ENCODE results near the gene FOXD1. TPM values are rescaled to one million over a fixed set of nuclear protein-coding genes. Genes with fewer than 3 reads are reported as not detected.

The FOXD1 gene
- total RNA-seq, 1 donor from 2014 or later = 0.09 TPM

DNA sequence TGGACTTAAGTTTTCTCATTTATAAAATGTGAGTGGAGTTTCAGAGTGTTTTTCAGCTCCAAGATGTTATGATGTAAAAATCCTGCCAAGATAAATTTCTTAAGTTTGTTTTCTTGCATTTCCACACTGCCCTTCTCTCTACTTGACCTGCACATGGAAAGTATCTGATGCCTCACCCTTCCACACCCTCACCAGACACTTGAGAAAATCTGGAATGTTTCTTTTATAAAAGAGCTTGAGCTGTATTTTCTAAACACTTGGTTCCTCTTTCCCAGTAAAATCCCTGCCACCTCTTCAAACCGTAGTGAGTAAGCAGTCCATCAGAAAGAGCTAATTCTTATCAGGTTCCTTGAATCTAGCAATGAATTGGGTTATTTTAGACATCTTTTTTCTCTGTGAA, 42.9 kb downstream of the FOXD1 start:
- POLR2A ChIA-PET = no interaction called here
- ATAC-seq (ENCODE audit: low read depth) (no peak), DNase-seq (no peak)
- TF ChIP-seq CTCF (IDR thresholded peaks at IDR 0.05) = no peak
- Mint-ChIP-seq H3K9me3 (no peaks in the 10 kb centered on the region), H3K27me3 (peaks cover 9% of the 10 kb centered on the region), H3K4me1 (no peaks in the 10 kb centered on the region), H3K36me3 (ENCODE audit: low read depth) (no peaks in the 10 kb centered on the region), H3K4me3 (no peak overlapping the region), H3K27ac (no peak overlapping the region)
- CTCF ChIA-PET = no interaction called here
- intact Hi-C loops (cut with micrococcal nuclease) = no loop called here

- H3K27me3 Mint-ChIP-seq = peaks cover 23% of the 10 kb centered on the region
- CTCF ChIA-PET = no interaction called here
- H3K9me3 Mint-ChIP-seq = no peaks in the 10 kb centered on the region
- no peaks in the 10 kb centered on the region for H3K36me3 Mint-ChIP-seq (ENCODE audit: low read depth)
- TF ChIP-seq CTCF (IDR thresholded peaks at IDR 0.05) = no peak
- no peak for ATAC-seq (ENCODE audit: low read depth)
- H3K4me3 Mint-ChIP-seq = no peak overlapping the region
- POLR2A ChIA-PET = no interaction called here
- intact Hi-C loops (cut with micrococcal nuclease) = no loop called here
- no peaks in the 10 kb centered on the region for H3K4me1 Mint-ChIP-seq
- no peak overlapping the region for H3K27ac Mint-ChIP-seq
- no peak for DNase-seq
Measured at GRCh38 chr5:73399775-73400174, 48.8 kb downstream of the FOXD1 start.

Other genes starting within 250 kb of the FOXD1 start
- 753 and 798 TPM in 2 replicates for gene BTF3, start 49.7 kb upstream of the FOXD1 start, total RNA-seq
- 17.7 and 22.9 TPM in 2 replicates for gene ANKRA2, start 116.9 kb upstream of the FOXD1 start, total RNA-seq
- gene UTP15, start 117.0 kb upstream of the FOXD1 start, total RNA-seq = 35.7 and 40.4 TPM in 2 replicates
- gene ARHGEF28, start 177.4 kb upstream of the FOXD1 start, total RNA-seq = not detected in 2 replicates